BLaER1 (cell line): ENCODE data around the gene GNG2.
A peak's percentile ranks its signal among the peaks of the same experiment; 100 is the strongest.

Experiments
- H3K27ac ChIP-seq: shearing (Covaris generic); formaldehyde crosslinking; 2 replicates; pipeline ENCODE4 v1.8.1; 2022
- H3K27me3 ChIP-seq: shearing (Covaris generic); formaldehyde crosslinking; 2 replicates; pipeline ENCODE4 v1.8.1; 2022
- H3K36me3 ChIP-seq: shearing (Covaris generic); formaldehyde crosslinking; 2 replicates; pipeline ENCODE4 v1.8.1; 2022
- H3K4me1 ChIP-seq: shearing (Covaris generic); formaldehyde crosslinking; 2 replicates; pipeline ENCODE4 v1.8.1; 2022
- H3K4me2 ChIP-seq: shearing (Covaris generic); formaldehyde crosslinking; 2 replicates; pipeline ENCODE4 v1.8.1; 2022
- H3K4me3 ChIP-seq: shearing (Covaris generic); formaldehyde crosslinking; 2 replicates; pipeline ENCODE4 v1.8.1; 2022
- H3K9ac ChIP-seq: shearing (Covaris generic); formaldehyde crosslinking; 2 replicates; pipeline ENCODE4 v1.8.1; 2022
- H3K9me3 ChIP-seq: shearing (Covaris generic); formaldehyde crosslinking; 2 replicates; pipeline ENCODE4 v1.8.1; 2022
- H4K20me1 ChIP-seq: shearing (Covaris generic); formaldehyde crosslinking; 2 replicates; pipeline ENCODE4 v1.8.1; 2022
- Cebpa-rat ChIP-seq: shearing (Covaris generic); IDR thresholded peaks from 2 replicates; pipeline ENCODE4 v1.8.1; 2022

Gene GNG2

DNA sequence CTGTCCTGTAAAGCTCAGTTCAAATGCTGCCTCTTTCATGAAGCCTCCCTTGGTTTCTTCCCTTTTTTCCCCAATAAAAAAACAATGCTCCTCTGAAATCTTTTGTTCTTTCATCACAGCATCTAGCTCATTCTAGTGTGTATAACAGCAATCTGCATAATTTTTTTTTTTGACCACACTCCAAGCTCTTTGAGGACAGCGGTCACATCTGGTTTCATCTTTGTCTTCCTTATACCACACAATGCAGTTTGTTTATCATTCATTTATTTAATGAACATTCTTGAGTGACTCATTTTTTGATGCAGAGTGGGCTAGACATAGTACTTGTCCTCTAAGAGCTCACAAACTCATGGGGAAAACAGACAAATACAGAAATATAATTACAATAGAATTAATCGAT is 7.3 kb downstream of the GNG2 start:
- 0 out of 2 replicates have a peak, but pooled peaks cover 10% of the 10 kb centered on the region for H3K36me3 ChIP-seq
- H3K4me3 ChIP-seq, result no peak overlapping the region
- peaks cover 20% of the 10 kb centered on the region; the same call in 1 of the 2 replicates for H4K20me1 ChIP-seq
- no peak overlapping the region for H3K27ac ChIP-seq
- no peak overlapping the region for H3K4me2 ChIP-seq
- no peak for TF ChIP-seq Cebpa-rat
- H3K9ac ChIP-seq, result no peak overlapping the region
- H3K27me3 ChIP-seq, result no peaks in the 10 kb centered on the region
- peaks cover 26% of the 10 kb centered on the region for H3K4me1 ChIP-seq
- H3K9me3 ChIP-seq, result no peaks in the 10 kb centered on the region

DNA sequence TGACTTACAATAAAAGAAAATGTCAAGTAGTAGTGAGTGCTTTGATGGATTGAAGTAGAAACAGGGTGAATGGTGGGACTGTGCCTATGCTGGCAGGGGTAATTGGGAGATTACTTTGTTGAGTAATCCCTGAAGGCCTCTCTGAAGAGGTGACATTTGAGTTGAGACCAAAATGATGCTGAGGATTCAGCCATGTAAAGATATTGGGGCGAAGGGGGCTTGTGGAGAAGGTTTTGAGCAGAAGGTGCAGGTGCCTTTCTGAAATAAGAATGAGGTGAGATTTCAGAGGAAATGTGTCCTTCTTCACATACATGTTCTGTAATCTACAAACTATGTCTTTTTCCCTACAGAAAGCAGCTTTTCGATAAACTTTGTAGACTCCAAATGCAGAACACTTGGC is 8.0 kb downstream of the GNG2 start:
- Histone ChIP-seq H3K4me2 (no peak overlapping the region), H3K4me1 (peaks cover 25% of the 10 kb centered on the region), H3K36me3 (0 out of 2 replicates have a peak, but pooled peaks cover 10% of the 10 kb centered on the region), H3K9me3 (no peaks in the 10 kb centered on the region), H3K27me3 (no peaks in the 10 kb centered on the region), H3K4me3 (no peak overlapping the region), H3K27ac (no peak overlapping the region), H4K20me1 (peaks cover 20% of the 10 kb centered on the region; the same call in 1 of the 2 replicates), H3K9ac (no peak overlapping the region)
- TF ChIP-seq Cebpa-rat, result no peak

- no peaks in the 10 kb centered on the region for H3K27me3 ChIP-seq
- H3K4me2 ChIP-seq, result no peak overlapping the region
- peaks cover 15% of the 10 kb centered on the region for H3K4me1 ChIP-seq
- no peak overlapping the region for H3K27ac ChIP-seq
- H3K9ac ChIP-seq, result no peak overlapping the region
- H3K9me3 ChIP-seq, result no peaks in the 10 kb centered on the region
- peaks cover 20% of the 10 kb centered on the region; the same call in 1 of the 2 replicates for H4K20me1 ChIP-seq
- H3K36me3 ChIP-seq, result 0 out of 2 replicates have a peak, but pooled peaks cover 10% of the 10 kb centered on the region
- H3K4me3 ChIP-seq, result no peak overlapping the region
- no peak for TF ChIP-seq Cebpa-rat
These were observed 9.1 kb downstream of the GNG2 start for GRCh38 chr14:51869411-51870100.

DNA sequence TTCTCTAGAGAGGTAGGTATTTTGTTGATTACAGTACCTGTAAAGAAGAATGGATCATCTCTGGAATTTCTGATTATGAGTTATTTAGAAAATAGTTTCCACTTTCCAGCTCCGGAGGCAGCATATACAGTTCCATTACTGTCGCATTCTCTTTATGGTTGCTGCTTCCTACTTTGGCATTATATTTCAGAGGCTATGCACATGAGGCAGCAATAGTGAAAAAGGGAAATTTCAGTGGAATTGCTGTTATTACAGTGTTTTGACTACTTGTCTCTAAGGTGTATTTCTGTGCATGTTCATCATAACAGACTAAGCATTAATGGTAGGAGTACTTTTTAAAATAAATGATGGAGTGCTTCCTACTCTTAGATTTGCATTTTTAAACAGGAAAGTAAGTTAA is 10.2 kb downstream of the GNG2 start:
- Histone ChIP-seq H3K4me2 (no peak overlapping the region), H3K4me1 (peaks cover 13% of the 10 kb centered on the region; the same call in 1 of the 2 replicates), H3K4me3 (no peak overlapping the region), H3K9me3 (no peaks in the 10 kb centered on the region), H3K27ac (no peak overlapping the region), H3K27me3 (no peaks in the 10 kb centered on the region), H4K20me1 (peaks cover 20% of the 10 kb centered on the region; the same call in 1 of the 2 replicates), H3K36me3 (0 out of 2 replicates have a peak, but pooled peaks cover 10% of the 10 kb centered on the region), H3K9ac (no peak overlapping the region)
- TF ChIP-seq Cebpa-rat, result no peak

DNA sequence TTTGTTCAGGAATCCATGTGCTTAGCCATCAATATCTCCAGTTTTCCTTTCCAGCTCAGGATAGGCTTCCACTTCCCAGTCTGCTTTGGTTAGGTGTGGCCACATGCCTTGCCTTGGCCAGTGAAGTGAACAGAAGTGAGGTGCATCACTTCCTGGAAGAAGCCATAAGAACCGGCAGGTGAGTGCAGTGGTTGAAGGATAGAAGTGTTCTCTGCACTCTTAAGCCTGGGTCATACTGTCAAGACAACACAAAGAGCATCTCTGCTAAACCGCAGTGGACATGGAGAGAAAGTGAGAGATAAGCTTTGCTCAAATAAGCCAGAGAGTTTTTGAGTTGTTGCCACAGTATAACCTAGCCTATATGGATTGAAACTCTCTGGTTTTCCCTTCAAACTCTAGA is 11.4 kb downstream of the GNG2 start:
- peaks cover 13% of the 10 kb centered on the region; the same call in 1 of the 2 replicates for H3K36me3 ChIP-seq
- no peak for TF ChIP-seq Cebpa-rat
- H3K4me1 ChIP-seq, result peaks cover 7% of the 10 kb centered on the region; the same call in 1 of the 2 replicates
- H3K9me3 ChIP-seq, result no peaks in the 10 kb centered on the region
- H3K9ac ChIP-seq, result no peak overlapping the region
- H3K4me2 ChIP-seq, result no peak overlapping the region
- no peaks in the 10 kb centered on the region for H3K27me3 ChIP-seq
- H3K27ac ChIP-seq, result no peak overlapping the region
- H4K20me1 ChIP-seq, result peaks cover 20% of the 10 kb centered on the region; the same call in 1 of the 2 replicates
- H3K4me3 ChIP-seq, result no peak overlapping the region

DNA sequence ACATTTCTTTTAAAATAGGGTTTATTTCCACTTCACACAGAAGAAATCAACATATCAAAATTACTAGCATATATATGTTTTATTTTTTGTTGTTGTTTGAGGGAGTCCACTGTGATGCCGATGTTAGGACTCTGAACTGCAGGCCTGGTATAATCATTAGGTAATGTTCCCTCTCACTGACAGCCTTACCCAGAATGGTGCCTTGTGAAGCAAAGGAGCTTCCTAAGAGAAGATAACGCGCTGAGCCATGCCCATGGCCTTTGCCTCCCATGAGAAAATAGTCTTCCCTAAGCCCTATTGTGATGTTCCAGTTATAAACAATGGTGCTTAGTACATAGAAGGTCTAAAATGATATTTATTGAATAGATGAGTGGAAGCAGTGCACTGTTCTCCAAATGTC is 12.0 kb downstream of the GNG2 start:
- Histone ChIP-seq H3K27ac (no peak overlapping the region), H3K9ac (no peak overlapping the region), H3K4me3 (no peak overlapping the region), H3K4me1 (peaks cover 7% of the 10 kb centered on the region; the same call in 1 of the 2 replicates), H4K20me1 (peaks cover 20% of the 10 kb centered on the region; the same call in 1 of the 2 replicates), H3K36me3 (peaks cover 14% of the 10 kb centered on the region; the same call in 1 of the 2 replicates), H3K4me2 (no peak overlapping the region), H3K27me3 (no peaks in the 10 kb centered on the region), H3K9me3 (no peaks in the 10 kb centered on the region)
- TF ChIP-seq Cebpa-rat, result no peak

- TF ChIP-seq Cebpa-rat, result no peak
- Histone ChIP-seq H3K4me1 (peaks cover 7% of the 10 kb centered on the region; the same call in 1 of the 2 replicates), H3K27me3 (no peaks in the 10 kb centered on the region), H3K36me3 (peaks cover 18% of the 10 kb centered on the region; the same call in 1 of the 2 replicates), H4K20me1 (peaks cover 20% of the 10 kb centered on the region; the same call in 1 of the 2 replicates), H3K27ac (no peak overlapping the region), H3K4me2 (no peak overlapping the region), H3K9me3 (no peaks in the 10 kb centered on the region), H3K4me3 (no peak overlapping the region), H3K9ac (no peak overlapping the region)
These were observed 12.9 kb downstream of the GNG2 start for GRCh38 chr14:51873221-51873893.

DNA sequence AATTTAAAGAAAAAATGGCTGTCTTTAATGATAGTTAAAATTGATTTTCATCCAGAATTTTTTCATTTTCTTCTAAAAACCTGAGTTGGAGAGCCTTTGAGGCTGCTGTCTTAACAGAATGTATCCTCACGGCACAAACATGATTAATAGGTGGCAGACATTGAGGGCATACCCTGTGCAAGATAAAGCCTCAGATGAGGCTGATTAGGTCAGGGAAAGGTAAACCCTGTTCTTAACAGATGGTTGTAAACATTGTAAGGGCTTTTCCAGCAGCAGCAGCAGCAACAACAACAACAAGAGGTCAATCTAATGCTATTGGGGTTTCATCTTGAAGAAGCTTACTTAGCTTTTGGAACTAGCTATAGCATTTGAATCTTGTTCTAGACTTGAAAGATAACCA is 17.4 kb downstream of the GNG2 start:
- Histone ChIP-seq H3K4me3 (no peak overlapping the region), H3K27ac (no peak overlapping the region), H3K27me3 (no peaks in the 10 kb centered on the region), H3K9ac (no peak overlapping the region), H4K20me1 (no peaks in the 10 kb centered on the region), H3K36me3 (peaks cover 27% of the 10 kb centered on the region; the same call in 1 of the 2 replicates), H3K9me3 (no peaks in the 10 kb centered on the region), H3K4me2 (no peak overlapping the region), H3K4me1 (peaks cover 16% of the 10 kb centered on the region)
- no peak for TF ChIP-seq Cebpa-rat

GRCh38 chr14:51879170-51879569 is 18.8 kb downstream of the GNG2 start:
- H3K36me3 ChIP-seq, result peaks cover 27% of the 10 kb centered on the region; the same call in 1 of the 2 replicates
- no peak for TF ChIP-seq Cebpa-rat
- H3K4me1 ChIP-seq, result peaks cover 21% of the 10 kb centered on the region
- peak overlapping the region; percentile 1; the same call in 1 of the 2 replicates for H3K4me2 ChIP-seq
- H3K9me3 ChIP-seq, result no peaks in the 10 kb centered on the region
- H3K27me3 ChIP-seq, result no peaks in the 10 kb centered on the region
- H4K20me1 ChIP-seq, result no peaks in the 10 kb centered on the region
- H3K4me3 ChIP-seq, result no peak overlapping the region
- H3K9ac ChIP-seq, result no peak overlapping the region
- no peak overlapping the region for H3K27ac ChIP-seq
